ENCODE data around the gene DDX46.

- TF ChIP-seq TAF1 (IDR thresholded peaks at IDR 0.05; ENCODE audit: low read depth, low read length) (no peak), MAX (IDR thresholded peaks at IDR 0.05) (no peak), KDM1A (IDR thresholded peaks at IDR 0.05; ENCODE audit: borderline replicate concordance, low read length) (no peak), CTCF (IDR thresholded peaks at IDR 0.05; ENCODE audit: control extremely low read depth in 1 of 3, insufficient read depth in 1 of 3, low read depth in 1 of 3, low read length in 3 of 3) (no peak), POLR2AphosphoS5 (IDR thresholded peaks at IDR 0.05; ENCODE audit: low read depth, low read length) (no peak), CBX8 (IDR thresholded peaks at IDR 0.05; ENCODE audit: borderline replicate concordance, low read depth, low read length) (no peak), POLR2A (IDR thresholded peaks at IDR 0.05; ENCODE audit: control extremely low read depth in 1 of 2, low read depth in 2 of 2, low read length in 2 of 2) (no peak), RAD21 (IDR thresholded peaks at IDR 0.05 in 1 of 2, conservative IDR thresholded peaks at IDR 0.05 in 1 of 2; ENCODE audit: low read depth in 2 of 2, low read length in 2 of 2) (no peak)
Observed at GRCh38 chr5:134784241-134784920, 25.8 kb downstream of the DDX46 start.
